Panc1 (cell line): ENCODE measurements around the gene MN1.

ENCODE experiments used
- CTCF ChIP-seq: fragments of 450-650 bp; IDR thresholded peaks from 2 replicates; pipeline ENCODE4 v1.5.1; 2017; ENCODE audit warnings: mild to moderate bottlenecking
- POLR2AphosphoS5 ChIP-seq: IDR thresholded peaks from 2 replicates; pipeline ENCODE4 v1.6.1; 2012; ENCODE audit warnings: mild to moderate bottlenecking, low read depth, low read length, moderate library complexity
- REST ChIP-seq, 2 experiments: IDR thresholded peaks; 2 replicates each; pipeline ENCODE4 v1.6.1; 2011 to 2012; ENCODE audit warnings: low read depth in 2 of 2, control low read depth in 1 of 2, low read length in 1 of 2, mild to moderate bottlenecking in 1 of 2, moderate library complexity in 1 of 2; ENCODE audit not compliant: insufficient read depth in 1 of 2
- SIN3A ChIP-seq: IDR thresholded peaks from 2 replicates; pipeline ENCODE4 v1.6.1; 2012; ENCODE audit warnings: low read depth, mild to moderate bottlenecking, low read length, moderate library complexity, borderline replicate concordance; ENCODE audit not compliant: insufficient read depth
- TCF7L2 ChIP-seq: IDR thresholded peaks from 2 replicates; pipeline ENCODE4 v1.6.1; 2011; ENCODE audit warnings: mild to moderate bottlenecking, low read depth, low read length, inconsistent platforms

GRCh38 chr22:27726331-27726685, 75.2 kb downstream of the MN1 start:
- no peak for TF ChIP-seq CTCF
- no peak for TF ChIP-seq TCF7L2
- TF ChIP-seq SIN3A = no peak
- TF ChIP-seq POLR2AphosphoS5 = no peak
- TF ChIP-seq REST (IDR thresholded peaks at IDR 0.05; ENCODE audit: insufficient read depth in 1 of 2, low read depth in 2 of 2, low read length in 1 of 2) = no peak
